Measurements from ENCODE around the gene FBXO17.

GRCh38 chr19:38912600-38913514 is 62.7 kb downstream of the FBXO17 start:
- no peak for TF ChIP-seq CTCF (conservative IDR thresholded peaks at IDR 0.05)
- TF ChIP-seq EZH2 (IDR thresholded peaks at IDR 0.05; ENCODE audit: low read depth): no peak
